ENCODE data around the gene MAL. TPM values are rescaled to one million over a fixed set of nuclear protein-coding genes. Genes with fewer than 3 reads are reported as not detected.
A peak's percentile ranks its signal among the peaks of the same experiment; 100 is the strongest.

MAL gene
- total and polyA plus RNA-seq, 2 experiments from 2014 or later = not detected

GRCh38 chr2:95008306-95008705, 17.2 kb upstream of the MAL start:
- H3K27ac ChIP-seq = peak overlapping the region; percentile 31
- TF ChIP-seq CTCF (IDR thresholded peaks at IDR 0.05; ENCODE audit: low read depth, low read length) = no peak
- no peak for DNase-seq (ENCODE audit: low read depth in 1 of 2, low spot score in 1 of 2)
- H3K36me3 ChIP-seq = no peaks in the 10 kb centered on the region
- no peaks in the 10 kb centered on the region for H3K27me3 ChIP-seq
- no peaks in the 10 kb centered on the region for H3K9me3 ChIP-seq (ENCODE audit: low read depth)
- no peak overlapping the region for H3K4me3 ChIP-seq
- H3K4me1 ChIP-seq (ENCODE audit: low read depth) = no peaks in the 10 kb centered on the region

GRCh38 chr2:95008996-95009395, 16.5 kb upstream of the MAL start:
- no peaks in the 10 kb centered on the region for H3K4me1 ChIP-seq (ENCODE audit: low read depth)
- H3K9me3 ChIP-seq (ENCODE audit: low read depth) = no peaks in the 10 kb centered on the region
- TF ChIP-seq CTCF (IDR thresholded peaks at IDR 0.05; ENCODE audit: low read depth, low read length) = no peak
- no peak for DNase-seq (ENCODE audit: low read depth in 1 of 2, low spot score in 1 of 2)
- no peak overlapping the region for H3K4me3 ChIP-seq
- H3K27ac ChIP-seq = no peak overlapping the region
- no peaks in the 10 kb centered on the region for H3K36me3 ChIP-seq
- H3K27me3 ChIP-seq = no peaks in the 10 kb centered on the region

DNA sequence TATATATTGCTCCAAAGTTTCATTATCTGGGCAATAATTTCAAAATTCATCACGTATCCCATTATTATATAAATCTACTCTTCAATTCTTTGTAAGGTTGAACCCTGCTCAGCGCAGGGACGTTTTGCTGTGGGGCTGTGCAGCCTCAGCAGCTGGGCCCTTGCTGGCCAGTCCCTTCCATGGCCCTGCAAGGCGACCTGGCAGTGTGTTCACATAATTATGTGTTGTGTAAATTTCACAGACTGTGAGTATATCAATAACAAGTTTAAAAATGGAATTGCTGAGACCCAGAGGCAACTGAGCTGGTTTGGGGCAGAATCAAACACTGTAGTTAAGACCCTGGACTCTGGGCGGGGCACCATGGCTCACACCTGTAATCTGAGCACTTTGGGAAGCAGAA, 16.1 kb upstream of the MAL start:
- no peak for DNase-seq (ENCODE audit: low read depth in 1 of 2, low spot score in 1 of 2)
- Histone ChIP-seq H3K4me3 (no peak overlapping the region), H3K27ac (no peak overlapping the region), H3K9me3 (ENCODE audit: low read depth) (no peaks in the 10 kb centered on the region), H3K4me1 (ENCODE audit: low read depth) (no peaks in the 10 kb centered on the region), H3K36me3 (no peaks in the 10 kb centered on the region), H3K27me3 (no peaks in the 10 kb centered on the region)
- no peak for TF ChIP-seq CTCF (IDR thresholded peaks at IDR 0.05; ENCODE audit: low read depth, low read length)

DNA sequence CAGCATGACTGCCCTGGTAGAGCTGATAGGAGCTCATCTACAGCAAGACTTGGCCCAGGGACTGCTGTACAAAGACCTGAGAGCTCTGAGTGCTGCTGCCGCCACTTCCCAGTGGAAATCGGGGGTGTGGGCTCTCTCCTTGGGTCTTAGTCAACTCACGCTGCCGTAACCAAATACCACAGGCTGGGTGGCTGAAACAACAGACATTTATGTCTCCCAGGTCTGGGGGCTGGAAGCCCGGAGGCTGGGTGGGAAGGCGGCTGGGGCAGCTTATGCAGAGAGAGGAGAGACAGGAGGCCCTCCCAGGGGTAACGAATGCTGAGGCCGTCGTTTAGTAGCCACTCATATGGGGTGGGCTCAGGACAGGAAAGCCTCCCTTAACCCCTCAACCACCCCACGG, 15.4 kb upstream of the MAL start:
- Histone ChIP-seq H3K27me3 (no peaks in the 10 kb centered on the region), H3K9me3 (ENCODE audit: low read depth) (no peaks in the 10 kb centered on the region), H3K27ac (no peak overlapping the region), H3K36me3 (no peaks in the 10 kb centered on the region), H3K4me1 (ENCODE audit: low read depth) (no peaks in the 10 kb centered on the region), H3K4me3 (no peak overlapping the region)
- TF ChIP-seq CTCF (IDR thresholded peaks at IDR 0.05; ENCODE audit: low read depth, low read length) = no peak
- no peak for DNase-seq (ENCODE audit: low read depth in 1 of 2, low spot score in 1 of 2)

DNA sequence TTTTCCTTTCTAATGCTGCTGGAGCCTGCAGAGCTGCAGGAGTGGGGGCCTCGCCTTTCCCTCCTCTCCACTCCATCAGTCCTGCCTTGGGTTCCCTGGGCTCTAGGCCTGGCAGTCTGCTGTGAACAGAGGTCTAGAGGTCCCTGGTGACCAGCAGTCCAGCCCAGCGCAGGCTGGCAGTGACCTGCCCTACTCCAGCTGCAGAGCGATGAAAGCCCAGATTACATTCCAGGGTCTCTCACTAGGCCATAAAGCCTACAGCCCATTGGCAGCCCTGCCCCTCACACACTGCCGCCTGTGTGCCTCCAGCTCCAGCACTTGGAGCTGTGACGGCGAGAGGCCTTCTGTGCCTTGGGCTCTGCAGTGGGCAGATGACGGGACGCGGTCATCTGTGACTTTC, 14.8 kb upstream of the MAL start:
- H3K27ac ChIP-seq = no peak overlapping the region
- H3K9me3 ChIP-seq (ENCODE audit: low read depth) = no peaks in the 10 kb centered on the region
- H3K36me3 ChIP-seq = no peaks in the 10 kb centered on the region
- no peaks in the 10 kb centered on the region for H3K27me3 ChIP-seq
- no peak for DNase-seq (ENCODE audit: low read depth in 1 of 2, low spot score in 1 of 2)
- H3K4me3 ChIP-seq = no peak overlapping the region
- TF ChIP-seq CTCF (IDR thresholded peaks at IDR 0.05; ENCODE audit: low read depth, low read length) = no peak
- no peaks in the 10 kb centered on the region for H3K4me1 ChIP-seq (ENCODE audit: low read depth)
